ENCODE data around the gene DLG1.
A peak's percentile ranks its signal among the peaks of the same experiment; 100 is the strongest.
"Not testable (repeated sequence)": the region's sequence is repeated elsewhere in the genome, so short reads cannot be mapped to it uniquely, and the experiment has no call there.

The DLG1 gene

DNA sequence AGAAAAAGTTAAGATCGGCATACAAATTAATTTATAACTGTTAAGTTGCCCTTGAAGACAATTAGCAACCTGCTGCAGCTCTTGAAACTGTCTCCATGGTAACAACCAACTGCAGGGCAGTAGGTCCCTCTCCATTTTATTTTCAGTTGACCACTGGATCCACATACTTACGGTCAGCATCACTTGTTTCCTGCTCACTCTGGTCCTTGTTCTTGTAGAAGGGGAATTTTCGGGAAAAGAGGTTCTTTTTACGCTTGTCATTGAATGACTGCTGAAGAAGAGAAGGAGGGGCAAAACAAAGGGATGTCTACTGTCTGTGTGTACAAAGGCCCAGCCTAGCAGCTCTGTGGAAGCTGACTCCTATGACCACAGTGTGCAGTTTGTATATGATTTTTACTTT, 222.0 kb downstream of the DLG1 start:
- no peak for DNase-seq

DNA sequence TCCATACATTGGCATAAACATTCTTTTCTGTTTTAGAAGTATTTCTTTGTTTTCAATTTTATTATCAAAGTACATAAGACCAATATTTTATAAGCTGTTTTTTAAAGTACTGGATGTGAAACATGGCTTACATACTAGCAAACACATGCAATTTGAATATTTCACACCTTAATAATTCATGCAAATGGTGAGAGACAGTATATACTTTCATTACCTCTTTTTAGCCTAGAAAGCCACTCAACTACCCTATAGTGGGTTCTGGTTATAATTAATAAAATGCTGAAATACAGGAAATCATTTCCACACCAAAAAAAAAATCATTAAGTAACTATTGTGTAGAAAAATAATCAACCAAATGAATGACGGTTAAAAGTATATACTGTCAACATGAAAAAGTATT, 230.3 kb downstream of the DLG1 start:
- no peak for DNase-seq

DNA sequence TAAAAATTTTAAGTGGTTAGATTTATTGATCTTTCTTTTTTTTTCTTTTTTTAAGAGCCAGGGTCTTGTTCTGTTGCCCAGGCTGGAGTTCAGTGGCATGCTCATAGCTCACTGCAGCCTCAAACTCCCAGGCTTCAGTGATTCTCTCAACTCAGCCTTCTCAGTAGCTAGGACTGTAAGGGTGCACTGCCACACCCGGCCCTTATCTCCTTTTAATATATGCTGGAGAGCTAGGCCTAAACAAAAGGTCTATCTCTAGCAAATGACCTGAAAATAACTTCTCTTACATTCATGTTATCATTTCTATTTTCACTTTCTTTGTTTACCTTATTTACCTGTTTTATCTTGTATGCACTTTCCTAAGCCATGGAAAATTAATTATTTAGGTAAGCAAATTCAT, 233.6 kb downstream of the DLG1 start:
- DNase-seq = no peak

DNA sequence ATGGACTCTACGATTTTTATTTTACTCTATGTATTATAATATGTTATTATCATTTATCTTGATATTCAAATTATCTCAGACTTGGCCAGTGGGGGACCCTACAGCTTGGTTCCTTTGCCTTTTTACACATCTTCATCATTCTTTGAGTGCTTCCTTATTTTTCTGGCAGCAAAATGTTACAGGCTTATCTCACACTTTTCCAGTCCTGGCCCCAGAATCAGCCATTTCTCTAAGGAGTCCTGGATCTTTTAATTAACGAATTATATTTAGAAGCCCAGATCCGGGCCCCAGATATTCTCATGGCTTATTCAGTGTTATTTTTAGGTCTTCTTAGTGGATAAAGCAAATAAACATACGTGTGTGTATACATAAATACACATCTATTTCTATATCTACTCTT, 236.0 kb downstream of the DLG1 start:
- DNase-seq = no peak

DNA sequence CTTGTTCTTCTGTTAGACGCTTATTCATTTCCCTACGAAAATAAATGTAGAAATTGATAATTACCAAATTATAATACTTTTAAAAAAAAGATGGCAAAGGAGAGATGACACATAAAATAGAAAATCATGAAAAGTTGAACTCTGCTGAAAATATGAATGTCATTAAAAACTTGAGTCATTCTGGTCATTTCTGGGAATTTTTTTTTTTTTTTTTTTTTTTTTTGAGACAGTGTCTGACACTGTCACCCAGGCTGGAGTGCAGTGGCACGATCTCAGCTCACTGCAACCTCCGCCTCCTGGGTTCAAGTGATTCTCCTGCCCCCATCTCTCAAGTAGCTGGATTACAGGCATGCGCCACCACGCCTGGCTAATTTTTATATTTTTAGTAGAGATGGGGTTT, 246.8 kb downstream of the DLG1 start:
- not testable (repeated sequence) for DNase-seq

DNA sequence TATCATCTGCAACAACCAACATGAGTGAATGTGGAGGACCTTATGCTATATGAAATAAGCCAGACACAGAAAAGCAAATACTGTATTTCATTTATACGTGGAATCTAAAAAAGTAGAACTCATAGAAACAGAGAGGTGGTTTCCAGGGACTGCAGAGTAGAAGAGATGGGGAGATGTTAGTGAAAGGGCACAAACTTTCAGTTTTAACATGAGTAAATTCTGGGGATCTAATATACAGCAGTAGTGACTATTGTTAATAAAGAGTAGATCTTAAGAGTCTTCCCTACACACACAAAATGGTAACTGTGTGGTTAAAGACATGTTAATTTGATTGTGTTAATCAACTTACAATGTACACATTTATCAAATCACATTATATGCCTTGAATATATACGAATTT, 247.9 kb downstream of the DLG1 start:
- no peak for DNase-seq

DNA sequence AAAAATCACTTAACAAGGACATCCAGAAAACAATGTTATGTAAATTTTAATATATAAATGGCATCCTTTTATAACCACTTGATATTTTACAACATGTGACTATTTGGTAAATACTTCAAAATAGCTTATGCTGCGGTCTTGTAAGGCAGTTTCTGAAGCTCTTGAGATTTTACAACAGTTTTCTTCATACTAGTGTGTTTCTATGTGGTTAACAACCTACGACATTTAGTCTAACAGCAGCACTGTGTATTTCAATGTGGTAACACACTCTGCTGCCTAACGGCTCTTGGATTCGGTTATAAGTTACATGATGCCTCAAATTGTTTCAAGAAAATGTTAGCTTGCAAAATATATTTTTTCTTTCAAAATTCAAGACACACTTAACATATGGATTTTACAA, 255.9 kb downstream of the DLG1 start:
- no peak for DNase-seq

DNA sequence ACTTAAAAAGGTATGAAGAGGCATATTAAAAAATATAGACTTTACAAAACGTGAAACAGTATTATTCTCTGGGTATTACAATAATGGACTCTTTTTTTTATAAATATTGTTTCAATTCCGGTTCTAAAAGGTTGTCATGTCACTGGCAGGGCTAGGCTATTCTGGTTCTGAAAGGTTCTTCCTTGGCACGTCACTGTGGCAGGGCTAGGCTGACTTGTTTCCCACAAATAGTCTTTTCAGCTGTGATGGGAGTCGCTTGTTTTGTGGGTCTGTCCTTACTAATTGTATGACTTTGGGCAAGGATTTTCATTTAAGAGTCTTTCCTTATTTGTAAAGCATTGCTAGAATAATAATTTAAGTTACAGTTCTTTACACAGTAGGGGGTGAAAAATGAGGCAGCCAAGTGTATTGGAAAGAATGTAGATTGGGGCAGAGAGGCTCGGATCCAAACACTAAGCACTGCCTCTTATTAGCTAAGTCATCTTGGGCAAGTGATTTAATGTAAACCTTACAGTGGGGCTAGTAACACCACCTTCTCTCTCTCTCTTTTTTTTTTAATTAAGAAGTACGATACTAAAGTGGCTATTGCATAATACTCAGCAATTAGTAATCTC, 256.4 kb downstream of the DLG1 start:
- DNase-seq = no peak

DNA sequence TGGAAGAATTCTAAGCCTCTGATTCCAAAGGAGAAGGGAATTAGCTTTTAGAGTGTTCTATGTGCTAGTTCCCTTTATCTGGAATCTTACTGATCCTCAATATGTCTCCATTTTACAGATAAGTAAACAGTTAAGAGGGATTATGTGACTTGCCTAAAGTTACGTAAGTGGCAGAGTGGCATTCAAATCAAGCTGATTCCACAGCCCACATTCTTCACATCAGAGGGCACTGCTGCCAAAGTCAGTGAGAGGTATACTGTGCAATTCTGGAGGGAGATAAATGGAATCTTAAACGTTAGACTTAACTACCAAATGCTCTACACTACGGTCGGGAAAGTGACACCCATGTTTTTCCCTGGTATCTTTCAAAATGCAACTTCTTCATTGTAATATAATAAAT, 257.8 kb downstream of the DLG1 start:
- no peak for DNase-seq

DNA sequence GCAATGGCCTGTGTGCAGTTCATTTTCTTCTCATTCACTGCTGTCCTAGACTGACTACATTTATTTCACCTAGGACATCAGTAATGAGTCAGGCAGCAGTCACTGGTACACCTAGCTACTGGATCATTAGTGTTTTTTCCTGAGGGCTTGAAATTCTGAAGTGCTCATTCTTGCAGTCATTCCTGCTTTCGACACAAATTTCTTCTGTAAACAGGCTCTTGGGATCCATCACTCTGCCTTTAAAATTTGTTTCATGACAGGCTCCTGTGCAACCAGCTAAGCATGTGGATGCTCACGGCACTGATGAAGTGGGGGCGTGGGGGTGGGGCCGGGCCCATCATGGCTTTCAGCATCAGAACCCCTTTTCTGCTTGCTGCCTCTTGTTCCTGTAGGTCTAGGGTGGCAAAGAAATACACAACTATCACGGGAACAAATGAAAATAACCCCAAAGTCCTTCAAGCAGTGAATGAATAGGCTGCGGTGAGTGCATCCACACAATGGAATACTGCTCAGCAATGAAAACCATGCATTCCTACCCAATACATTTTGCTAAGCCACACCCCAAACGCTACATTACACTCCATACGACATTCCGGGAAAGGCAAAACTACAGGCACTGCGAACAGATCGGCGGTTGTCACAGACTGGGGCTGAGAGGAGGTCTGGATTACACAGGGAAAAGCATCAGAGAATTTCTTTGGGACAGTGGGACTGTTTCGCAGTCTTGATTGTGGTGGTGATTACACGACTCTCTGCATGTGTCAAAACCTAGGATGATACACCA, 259.5 kb downstream of the DLG1 start:
- DNase-seq = no peak

DNA sequence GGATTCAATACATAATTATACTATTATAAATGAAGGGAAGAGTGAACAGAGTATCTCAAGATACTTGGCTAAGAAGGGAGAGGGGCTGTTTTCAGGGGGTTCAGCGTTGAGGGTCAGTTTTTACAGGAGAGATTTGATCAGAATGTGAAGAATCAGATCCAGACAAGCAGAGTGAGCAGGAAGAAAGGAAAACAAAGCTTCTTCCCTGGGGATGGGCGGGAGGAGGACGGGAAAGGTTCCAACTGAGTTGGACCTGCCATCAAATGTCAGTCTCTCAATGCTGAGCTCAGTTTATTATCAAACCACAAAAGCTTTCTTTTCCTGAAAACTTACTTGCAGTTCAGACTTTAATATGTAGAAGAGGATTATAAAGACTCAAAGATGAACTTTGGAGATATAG, 262.8 kb downstream of the DLG1 start:
- DNase-seq = no peak

DNA sequence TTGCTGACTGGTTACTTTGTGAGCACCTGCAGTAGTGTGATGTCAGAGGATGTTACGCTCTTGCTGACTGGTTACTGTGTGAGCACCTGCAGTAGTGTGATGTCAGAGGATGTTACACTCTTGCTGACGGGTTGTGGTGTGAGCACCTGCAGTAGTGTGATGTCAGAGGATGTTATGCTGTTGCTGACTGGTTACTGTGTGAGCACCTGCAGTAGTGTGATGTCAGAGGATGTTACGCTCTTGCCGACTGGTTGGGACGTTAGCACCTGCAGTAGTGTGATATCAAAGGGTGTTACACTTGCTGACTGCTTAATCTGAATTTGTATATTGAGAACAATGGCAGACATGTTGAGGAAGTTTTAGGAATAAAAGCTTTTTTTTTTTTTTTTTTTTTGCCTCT, 263.6 kb downstream of the DLG1 start:
- not testable (repeated sequence) for DNase-seq

DNA sequence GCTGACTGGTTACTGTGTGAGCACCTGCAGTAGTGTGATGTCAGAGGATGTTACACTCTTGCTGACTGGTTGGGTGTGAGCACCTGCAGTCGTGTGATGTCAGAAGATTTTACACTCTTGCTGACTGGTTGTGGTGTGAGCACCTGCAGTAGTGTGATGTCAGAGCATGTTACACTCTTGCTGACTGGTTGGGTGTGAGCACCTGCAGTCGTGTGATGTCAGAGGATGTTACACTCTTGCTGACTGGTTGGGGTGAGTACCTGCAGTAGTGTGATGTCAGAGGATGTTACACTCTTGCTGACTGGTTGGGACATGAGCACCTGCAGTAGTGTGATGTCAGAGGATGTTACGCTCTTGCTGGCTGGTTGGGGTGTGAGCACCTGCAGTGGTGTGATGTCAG, 264.6 kb downstream of the DLG1 start:
- DNase-seq = not testable (repeated sequence)

DNA sequence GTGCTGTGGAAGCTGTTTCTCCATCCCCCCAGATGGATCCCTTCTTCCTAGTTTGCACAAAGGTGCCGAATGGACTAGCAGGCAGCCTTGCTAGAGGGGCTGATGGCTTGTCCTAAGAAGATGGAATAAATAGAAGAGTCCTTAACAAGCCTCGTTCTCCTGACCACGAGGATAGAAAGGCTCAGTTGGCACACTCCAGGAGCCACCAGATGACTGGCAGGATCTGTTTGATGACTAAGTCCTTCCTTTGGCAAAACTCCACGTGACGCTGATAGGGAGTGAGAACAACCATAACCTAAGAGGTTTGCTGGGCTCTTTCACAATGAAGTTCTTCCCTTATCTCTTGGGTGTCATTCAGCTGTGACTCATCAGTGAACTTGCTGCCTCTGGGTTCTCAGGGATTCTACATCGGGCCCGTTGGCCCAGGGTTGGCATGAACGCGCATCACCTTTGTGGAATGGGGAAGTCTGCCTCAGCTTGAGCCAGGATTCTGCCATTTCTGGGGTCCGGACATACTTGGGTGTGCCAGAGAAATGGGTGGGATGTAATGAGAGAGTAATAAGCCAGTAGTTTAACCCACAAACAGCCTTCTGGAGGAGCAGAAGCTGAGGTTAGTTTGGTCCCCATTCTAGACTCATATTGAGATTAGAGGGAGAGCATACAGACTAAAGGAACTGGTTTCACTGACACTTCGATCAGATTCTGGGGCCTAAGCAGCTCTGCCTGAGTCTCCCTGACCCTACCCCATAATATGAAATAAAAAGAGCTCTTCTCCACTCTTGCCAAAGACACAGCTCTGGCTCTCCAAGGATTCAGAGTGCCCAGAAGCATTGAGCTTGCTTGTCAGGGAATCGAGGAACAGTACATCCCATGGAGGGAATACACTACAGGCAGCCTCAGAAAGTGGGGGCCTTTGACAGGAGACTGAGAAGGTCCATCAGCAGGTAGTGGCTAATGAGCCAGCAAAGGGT, 266.8 kb downstream of the DLG1 start:
- DNase-seq = peak; percentile 92

DNA sequence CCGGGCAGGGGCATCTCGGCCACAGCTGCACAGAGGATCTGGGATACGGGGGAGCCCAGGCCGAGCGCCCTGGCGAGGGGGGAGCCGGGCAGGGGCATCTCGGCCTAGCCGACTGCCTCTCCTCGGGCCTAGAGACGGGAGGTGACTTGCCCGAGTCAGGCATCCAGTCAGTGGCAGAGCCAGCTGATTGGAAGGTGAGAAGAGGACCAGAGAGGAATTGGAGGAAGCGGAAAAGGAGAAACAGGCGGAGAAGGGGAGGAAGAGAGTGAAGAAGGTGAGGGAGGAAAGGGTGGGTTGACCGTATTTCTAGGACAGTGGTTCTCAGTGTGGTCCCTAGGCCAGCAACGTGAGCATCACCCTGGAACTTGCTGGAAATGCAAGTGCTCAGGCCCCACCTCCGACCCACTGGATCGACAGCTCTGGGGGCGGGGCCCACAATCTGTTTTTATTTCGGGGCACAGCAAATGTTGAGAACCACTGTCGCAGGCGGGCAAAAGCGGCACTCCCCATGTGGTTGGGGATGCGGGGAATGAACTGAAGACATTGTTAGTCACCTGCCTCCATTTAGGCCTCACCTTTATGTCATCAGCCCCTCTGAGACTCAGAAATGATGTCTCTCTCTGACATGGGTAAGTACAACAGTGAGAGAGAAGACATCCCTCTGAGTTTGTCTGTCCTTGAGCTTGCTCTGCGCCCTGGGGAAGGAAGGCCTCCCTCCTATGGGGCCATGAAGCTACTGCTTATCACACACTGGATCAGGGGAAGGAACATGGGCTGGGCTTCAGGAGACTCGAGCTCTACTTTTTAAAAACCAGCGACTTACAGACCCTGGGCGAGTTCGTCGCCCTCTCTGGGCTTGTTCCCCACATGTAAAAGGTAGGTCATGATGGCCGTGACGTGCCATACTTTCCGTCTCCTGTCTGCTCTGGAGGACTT, 267.8 kb downstream of the DLG1 start:
- peak; percentile 54 for DNase-seq

DNA sequence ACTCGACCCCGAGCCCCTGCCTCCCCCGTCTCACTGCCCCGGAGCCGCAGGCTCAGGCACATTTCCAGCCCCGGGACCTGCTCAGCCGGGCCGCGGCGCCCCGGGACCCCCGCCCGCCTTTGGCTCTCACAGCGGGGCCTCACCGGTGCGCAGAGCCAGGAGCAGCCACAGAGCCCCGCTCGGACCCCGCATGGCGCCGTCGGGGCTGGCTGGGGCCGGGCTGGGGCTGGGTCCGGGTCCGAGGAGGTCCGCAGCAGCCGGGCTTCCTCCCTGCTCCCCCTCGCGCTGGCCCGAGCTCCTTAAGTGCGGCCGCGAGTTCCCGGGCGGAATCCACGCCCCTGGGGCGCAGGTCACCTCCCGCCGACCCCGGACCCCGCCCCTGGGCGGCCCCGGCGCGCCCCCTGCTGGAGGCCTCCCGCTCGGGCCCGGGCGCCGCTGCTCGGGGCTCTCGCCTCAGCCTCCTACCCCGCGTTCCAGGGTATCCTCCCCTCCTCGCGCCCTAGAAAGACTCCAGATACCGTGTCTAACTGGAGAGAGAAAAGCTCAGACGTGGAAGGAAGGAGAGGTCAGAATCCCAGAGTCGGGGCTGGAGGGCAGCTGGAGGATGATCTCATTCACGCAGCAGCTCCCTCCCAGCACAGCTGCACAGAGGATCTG, 268.8 kb downstream of the DLG1 start, which contains the start of gene MELTF:
TSS of gene MELTF (minus strand) at position 307 of the 657 bp plus-strand sequence. CDS start at position 192, 115 bp downstream.
- DNase-seq = peak; percentile 90

DNA sequence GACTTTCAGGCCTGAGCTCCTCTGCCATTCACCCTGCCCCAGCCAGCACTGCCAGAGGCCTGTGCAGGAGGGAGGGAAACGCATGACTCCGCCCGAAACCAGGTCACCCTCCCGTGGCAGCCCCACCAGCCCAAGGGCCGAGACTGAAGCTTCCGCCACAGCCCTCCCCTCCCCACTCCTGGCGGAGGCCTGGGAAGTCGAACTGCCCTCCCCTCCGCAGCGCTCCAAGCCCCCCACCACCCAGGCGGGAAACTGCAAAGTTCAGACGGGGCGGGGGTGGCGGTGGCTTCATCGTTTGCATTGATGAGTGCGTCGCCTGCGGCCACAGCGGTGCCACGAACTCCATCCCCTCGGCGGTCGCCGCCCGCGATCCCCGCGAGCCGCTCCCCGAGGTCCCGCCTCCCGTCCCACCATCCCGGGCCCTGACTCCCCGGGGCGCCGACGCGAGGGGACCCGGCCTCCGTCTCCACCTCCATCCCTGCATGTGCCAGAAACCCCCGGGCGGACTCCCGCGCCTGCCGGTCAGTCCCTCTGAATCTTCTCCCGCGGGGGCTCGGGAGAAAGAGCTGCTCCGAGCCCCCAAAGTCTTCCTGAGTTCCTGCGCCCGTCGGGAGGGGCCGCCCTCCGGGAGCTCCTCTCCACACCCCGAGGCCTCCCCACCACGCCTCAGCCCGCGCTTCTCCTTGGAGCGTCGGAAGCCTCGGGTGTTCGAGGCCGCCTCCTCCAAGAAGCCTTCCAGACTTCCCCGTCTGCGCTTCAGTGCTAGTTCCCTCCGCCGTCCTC, 269.5 kb downstream of the DLG1 start:
- peak; percentile 79 for DNase-seq

DNA sequence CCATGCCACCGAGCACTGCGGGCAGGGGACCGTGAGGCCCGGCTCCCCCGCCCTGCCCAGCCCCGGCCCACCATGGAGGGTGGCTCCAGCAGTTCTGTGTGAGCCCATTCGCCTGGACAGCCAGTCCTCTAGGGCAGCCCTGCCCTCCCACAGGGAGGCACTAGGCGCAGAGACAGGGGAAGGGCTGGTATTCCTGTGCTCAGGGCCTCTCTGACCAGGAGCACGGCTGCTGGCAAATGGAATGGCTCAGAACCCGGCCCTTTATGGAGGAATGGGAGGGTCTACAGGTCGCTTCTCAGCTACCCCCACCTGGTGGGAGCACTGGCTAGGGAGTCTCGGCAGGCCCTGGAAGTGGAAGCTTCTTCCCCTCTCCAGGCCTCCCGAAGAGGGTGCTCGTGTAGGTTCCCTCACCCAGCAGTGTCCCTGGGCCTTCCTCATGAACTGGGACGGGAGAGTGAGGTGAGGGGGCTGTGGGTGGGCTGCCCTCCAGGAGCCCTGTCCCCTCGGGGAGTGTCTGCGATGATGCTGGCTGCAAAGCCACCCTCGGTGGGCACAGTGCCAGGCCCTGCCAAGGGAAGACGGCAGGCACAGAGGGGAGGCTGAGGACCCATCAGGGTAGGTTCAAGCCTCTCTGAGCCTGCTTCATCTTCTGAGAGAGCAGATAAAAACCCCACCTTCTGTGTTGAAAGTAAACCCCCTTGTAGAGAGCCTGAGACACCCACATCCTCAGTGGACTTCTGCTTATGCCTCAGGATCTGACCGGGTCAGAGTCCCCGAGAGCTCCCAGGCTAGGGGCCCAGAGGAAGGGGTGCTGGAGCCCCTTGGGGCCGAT, 270.3 kb downstream of the DLG1 start:
- peak; percentile 52 for DNase-seq

DNA sequence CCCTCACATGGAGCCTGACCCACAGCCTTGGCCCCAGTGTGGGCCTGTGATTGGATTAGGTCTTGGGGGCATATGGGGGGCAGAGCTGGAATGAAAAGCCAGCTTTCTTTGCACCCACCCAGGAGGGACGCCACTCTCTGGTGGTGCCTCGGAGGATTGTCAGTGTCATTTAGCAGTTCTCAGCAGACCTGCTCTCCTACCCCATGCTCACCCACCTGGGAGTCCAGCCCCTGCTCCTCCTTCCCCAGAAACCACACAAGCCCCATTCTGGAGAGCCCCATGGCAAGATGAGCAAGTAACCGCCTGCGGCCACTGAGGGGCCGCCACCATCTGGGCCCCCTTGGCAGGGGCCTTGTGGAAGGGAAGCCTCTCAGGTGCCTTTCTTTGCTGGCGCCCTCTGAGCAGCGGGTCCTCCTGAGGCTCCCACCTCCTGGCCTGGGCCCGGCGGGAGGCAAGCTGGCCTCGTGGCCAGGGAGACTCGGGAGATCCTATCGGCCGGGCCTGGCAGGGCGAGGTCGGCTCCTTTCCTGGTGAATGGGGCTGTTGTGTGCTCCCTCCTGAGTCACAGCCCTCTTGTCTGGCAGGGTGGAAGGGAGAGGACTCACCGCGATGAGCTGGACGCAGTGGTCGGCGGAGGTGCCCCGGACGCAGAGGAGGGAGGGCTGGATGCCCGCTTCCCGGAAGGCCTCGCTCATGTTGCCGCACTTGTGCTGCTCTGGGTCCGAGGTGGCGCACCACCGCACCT, 271.1 kb downstream of the DLG1 start:
- DNase-seq = peak; percentile 87
